ENCODE results near the gene ADAM19.

Gene ADAM19

GRCh38 chr5:157492886-157493285, 82.7 kb downstream of the ADAM19 start:
- CTCF ChIA-PET = no interaction called here
- no peak for DNase-seq (ENCODE audit: extremely low spot score)
- TF ChIP-seq ZNF384 (IDR thresholded peaks at IDR 0.05) = no peak
- POLR2A ChIA-PET = no interaction called here

GRCh38 chr5:157491471-157491995, 84.0 kb downstream of the ADAM19 start:
- ChIA-PET CTCF (no interaction called here), POLR2A (no interaction called here)
- TF ChIP-seq SP1 (IDR thresholded peaks at IDR 0.05) (no peak), ARNT (IDR thresholded peaks at IDR 0.05) (no peak), ZNF384 (IDR thresholded peaks at IDR 0.05) (no peak), FOXK2 (IDR thresholded peaks at IDR 0.05) (no peak), PKNOX1 (IDR thresholded peaks at IDR 0.05) (no peak), NFRKB (IDR thresholded peaks at IDR 0.05) (no peak)
- DNase-seq (ENCODE audit: extremely low spot score) = no peak

DNA sequence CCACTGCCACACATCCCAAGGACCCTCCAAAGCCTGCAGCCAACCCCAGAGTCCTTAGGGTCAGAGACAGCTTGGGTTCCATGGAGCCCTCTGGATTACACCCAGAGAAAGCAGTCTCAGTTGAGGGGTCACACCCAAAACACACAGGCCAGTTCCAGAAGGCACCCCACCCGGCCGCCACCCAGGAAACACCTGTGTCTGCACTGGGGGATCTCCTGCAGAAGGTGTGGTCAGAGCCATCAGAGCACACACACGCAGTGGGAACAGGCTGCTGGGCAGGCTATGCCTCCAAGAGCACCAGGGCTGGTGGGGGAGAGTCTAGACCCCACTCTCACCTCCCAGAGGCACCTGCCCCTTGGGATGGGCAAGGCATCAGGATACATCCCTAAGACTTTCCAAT, 88.2 kb downstream of the ADAM19 start:
- no peak for TF ChIP-seq TARDBP (IDR thresholded peaks at IDR 0.05)
- no peak for TF ChIP-seq CTBP1 (IDR thresholded peaks at IDR 0.05; ENCODE audit: borderline replicate concordance)
- no peak for TF ChIP-seq HDGF (IDR thresholded peaks at IDR 0.05; ENCODE audit: borderline replicate concordance)
- no peak for TF ChIP-seq ELF4 (IDR thresholded peaks at IDR 0.05)
- no peak for TF ChIP-seq ARNT (IDR thresholded peaks at IDR 0.05)
- no peak for TF ChIP-seq L3MBTL2 (conservative IDR thresholded peaks at IDR 0.05)
- TF ChIP-seq ZNF384 (IDR thresholded peaks at IDR 0.05) = no peak
- no peak for TF ChIP-seq LEF1 (IDR thresholded peaks at IDR 0.05; ENCODE audit: borderline replicate concordance)
- ChIA-PET CTCF (no interaction called here), POLR2A (no interaction called here)
- DNase-seq (ENCODE audit: extremely low spot score) = no peak

DNA sequence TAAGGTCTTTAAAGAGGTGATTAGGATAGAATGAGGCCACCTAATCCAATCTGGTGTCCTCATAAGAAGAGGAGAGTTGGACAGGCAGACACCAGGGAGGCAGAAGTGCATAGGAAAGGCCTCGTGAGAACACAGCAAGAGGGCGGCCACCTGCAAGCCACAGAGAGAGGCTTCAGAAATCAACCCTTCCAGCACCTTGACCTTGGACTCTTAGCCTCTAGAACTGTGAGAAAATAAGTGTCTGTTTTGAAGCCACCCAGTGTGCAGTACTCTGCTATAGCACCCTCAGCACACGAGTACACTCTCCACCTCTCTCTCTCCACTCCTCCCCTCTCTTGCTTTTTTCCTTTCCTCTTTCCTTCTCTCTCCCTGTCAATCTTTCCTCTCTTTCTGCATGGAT, 88.7 kb downstream of the ADAM19 start:
- TF ChIP-seq L3MBTL2 (conservative IDR thresholded peaks at IDR 0.05) = no peak
- no peak for TF ChIP-seq TARDBP (IDR thresholded peaks at IDR 0.05)
- no peak for TF ChIP-seq NFRKB (IDR thresholded peaks at IDR 0.05)
- no peak for TF ChIP-seq ELF4 (IDR thresholded peaks at IDR 0.05)
- TF ChIP-seq FOXM1 (IDR thresholded peaks at IDR 0.05; ENCODE audit: borderline replicate concordance) = no peak
- TF ChIP-seq HDGF (IDR thresholded peaks at IDR 0.05; ENCODE audit: borderline replicate concordance) = no peak
- no peak for TF ChIP-seq ARNT (IDR thresholded peaks at IDR 0.05)
- no peak for TF ChIP-seq FOXA1 (IDR thresholded peaks at IDR 0.05)
- TF ChIP-seq LEF1 (IDR thresholded peaks at IDR 0.05; ENCODE audit: borderline replicate concordance) = no peak
- no peak for TF ChIP-seq ZNF384 (IDR thresholded peaks at IDR 0.05)
- CTCF ChIA-PET = no interaction called here
- POLR2A ChIA-PET = no interaction called here
- no peak for DNase-seq (ENCODE audit: extremely low spot score)

DNA sequence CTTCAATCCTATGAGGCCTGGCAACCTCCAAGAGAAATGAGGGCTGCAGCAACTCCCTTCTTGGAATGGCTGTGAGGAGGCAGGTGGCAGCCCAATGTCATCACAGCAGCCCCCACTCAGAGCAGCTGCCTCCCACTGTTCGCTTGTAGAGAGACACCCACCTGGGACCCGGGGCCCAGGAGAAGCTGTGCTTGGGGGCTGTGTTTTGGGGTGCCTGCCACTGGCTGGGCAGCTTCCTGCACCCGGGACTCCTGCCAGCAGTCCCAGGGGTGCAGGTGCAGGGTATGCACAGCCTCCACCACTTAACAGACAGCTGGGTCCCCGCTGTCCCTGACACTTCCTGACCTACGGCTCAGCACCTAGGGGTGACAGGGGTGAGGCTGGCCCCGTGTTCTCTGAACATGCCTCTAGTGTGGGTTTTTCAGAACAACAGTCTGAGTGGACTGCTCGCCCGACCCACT, 89.3 kb downstream of the ADAM19 start:
- no peak for DNase-seq (ENCODE audit: extremely low spot score)
- ChIA-PET CTCF (interaction anchor here (1.7 kb wide), 1 partner anchor 14 kb away, joined by 7 read pairs; no protein-coding TSS in a partner anchor), POLR2A (no interaction called here)
- no peak for TF ChIP-seq HDGF (IDR thresholded peaks at IDR 0.05; ENCODE audit: borderline replicate concordance)
- TF ChIP-seq ARNT (IDR thresholded peaks at IDR 0.05) = no peak
- no peak for TF ChIP-seq FOXA1 (IDR thresholded peaks at IDR 0.05)
- no peak for TF ChIP-seq ZNF384 (IDR thresholded peaks at IDR 0.05)
- no peak for TF ChIP-seq FOXK2 (IDR thresholded peaks at IDR 0.05)
- no peak for TF ChIP-seq CTBP1 (IDR thresholded peaks at IDR 0.05; ENCODE audit: borderline replicate concordance)
- no peak for TF ChIP-seq SUZ12 (IDR thresholded peaks at IDR 0.05)
- TF ChIP-seq SP1 (IDR thresholded peaks at IDR 0.05) = no peak
- no peak for TF ChIP-seq PKNOX1 (IDR thresholded peaks at IDR 0.05)
- TF ChIP-seq BHLHE40 (IDR thresholded peaks at IDR 0.05; ENCODE audit: borderline replicate concordance) = no peak
- TF ChIP-seq TARDBP (IDR thresholded peaks at IDR 0.05) = no peak
- no peak for TF ChIP-seq L3MBTL2 (conservative IDR thresholded peaks at IDR 0.05)
- no peak for TF ChIP-seq NFRKB (IDR thresholded peaks at IDR 0.05)
- no peak for TF ChIP-seq ELF4 (IDR thresholded peaks at IDR 0.05)
- TF ChIP-seq FOXM1 (IDR thresholded peaks at IDR 0.05; ENCODE audit: borderline replicate concordance) = no peak
- TF ChIP-seq LEF1 (IDR thresholded peaks at IDR 0.05; ENCODE audit: borderline replicate concordance) = no peak

DNA sequence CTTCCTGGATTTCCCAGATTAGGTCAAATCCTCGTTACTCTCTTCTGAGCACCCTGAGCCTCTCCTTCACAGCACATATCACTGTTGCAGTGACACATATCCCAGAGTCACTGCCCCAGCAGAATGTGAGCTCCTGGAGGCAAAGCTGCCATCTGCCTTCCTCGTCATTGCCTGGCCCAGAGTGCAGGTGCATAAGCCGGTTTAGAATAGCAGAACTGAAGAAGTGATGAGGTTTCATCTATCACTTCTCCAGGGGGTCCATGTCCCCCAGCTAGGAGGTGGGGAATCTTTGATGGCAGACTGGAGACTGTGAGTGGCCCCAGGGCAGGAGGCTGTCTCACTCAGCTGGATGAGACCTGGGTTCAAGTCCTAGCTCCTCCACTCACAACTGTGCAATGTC, 89.8 kb downstream of the ADAM19 start:
- no peak for DNase-seq (ENCODE audit: extremely low spot score)
- CTCF ChIA-PET = interaction anchor here (0.9 to 1.7 kb wide), 2 partner anchors 9 to 14 kb away, joined by 3 to 7 read pairs; no protein-coding TSS in a partner anchor
- TF ChIP-seq BHLHE40 (IDR thresholded peaks at IDR 0.05; ENCODE audit: borderline replicate concordance) (no peak), CTBP1 (IDR thresholded peaks at IDR 0.05; ENCODE audit: borderline replicate concordance) (no peak), PKNOX1 (IDR thresholded peaks at IDR 0.05) (no peak), ARNT (IDR thresholded peaks at IDR 0.05) (no peak), NFRKB (IDR thresholded peaks at IDR 0.05) (no peak)

DNA sequence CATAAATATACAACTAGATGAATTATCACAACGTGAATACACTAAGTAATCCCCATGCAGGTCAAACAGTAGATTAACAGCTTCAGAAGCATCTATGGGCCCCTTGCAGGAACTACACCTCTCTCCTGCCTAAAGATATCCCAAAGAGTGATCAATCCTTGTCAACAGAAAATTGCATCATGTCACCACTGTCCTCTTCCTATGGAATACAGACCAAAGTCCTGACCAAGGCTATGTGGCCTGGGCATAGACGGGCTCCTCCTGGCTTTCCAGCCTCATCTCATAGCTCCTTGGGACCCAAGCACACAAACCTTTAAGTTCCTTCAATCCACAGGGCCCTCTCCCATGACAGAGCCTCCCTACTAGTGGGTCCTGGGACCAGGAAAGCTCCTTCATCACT, 90.2 kb downstream of the ADAM19 start:
- CTCF ChIA-PET = interaction anchor here (0.9 to 1.7 kb wide), 2 partner anchors 8 to 14 kb away, joined by 3 to 7 read pairs; no protein-coding TSS in a partner anchor
- TF ChIP-seq ZNF384 (IDR thresholded peaks at IDR 0.05) (no peak), SUZ12 (IDR thresholded peaks at IDR 0.05) (no peak), TARDBP (IDR thresholded peaks at IDR 0.05) (no peak), LEF1 (IDR thresholded peaks at IDR 0.05; ENCODE audit: borderline replicate concordance) (no peak), CTBP1 (IDR thresholded peaks at IDR 0.05; ENCODE audit: borderline replicate concordance) (no peak), FOXA1 (IDR thresholded peaks at IDR 0.05) (no peak), ARNT (IDR thresholded peaks at IDR 0.05) (no peak)
- POLR2A ChIA-PET = no interaction called here
- no peak for DNase-seq (ENCODE audit: extremely low spot score)

More for the DNA sequence above, 89.8 kb downstream of the ADAM19 start:
- POLR2A ChIA-PET = no interaction called here
